Endothelial cell of umbilical vein (primary cell): ENCODE results near the gene TRABD2A. TPM values are rescaled to one million over a fixed set of nuclear protein-coding genes. Genes with fewer than 3 reads are reported as not detected.

Experiments used
- BruUV-seq: library from RNA; stranded (reverse); fragments of 400-500 nt; replicated peaks from 2 replicates; lab custom pipeline; 2021; lab: Mats Ljungman, UMichigan
- CTCF ChIA-PET: fragments of 300-600, 350-600 bp; sonication (Branson Sonifier 250); formaldehyde crosslinking; loops from one replicate; lab custom pipeline; 2021; ENCODE audit warnings: antibody characterized with exemption, inconsistent platforms; lab: Charles Lee
- POLR2A ChIA-PET: fragments of 300-600, 350-600 bp; sonication (Branson Sonifier 250); formaldehyde crosslinking; loops from one replicate; lab custom pipeline; 2021; ENCODE audit warnings: antibody characterized with exemption, inconsistent platforms; lab: Charles Lee
- DNase-seq: peaks from one replicate; pipeline ENCODE4 v3.0.0-alpha.2; 2011; ENCODE audit warnings: low read depth, low spot score
- FAIRE-seq: peaks from 2 replicates; lab custom pipeline; 2011; peaks lifted over from hg19 to GRCh38; lab: Jason Lieb, UNC
- H2AFZ ChIP-seq: 2 replicates; pipeline ENCODE4 v1.6.0; 2012; ENCODE audit warnings: low read depth, low read length, control low read depth, inconsistent platforms
- H3K27ac ChIP-seq: 2 replicates; pipeline ENCODE4 v1.5.1; 2011; ENCODE audit warnings: low read depth, mild to moderate bottlenecking, control low read depth, low read length, moderate library complexity; ENCODE audit not compliant: insufficient read depth
- H3K27me3 ChIP-seq, 2 experiments: 2 replicates each; pipeline versions ENCODE4 v1.6.0 to v1.6.1; 2011; ENCODE audit warnings: low read length in 2 of 2, mixed read lengths in 1 of 2; ENCODE audit not compliant: control insufficient read depth in 2 of 2, insufficient read depth in 2 of 2
- H3K36me3 ChIP-seq, 2 experiments: 2 replicates in 1 of 2; 3 replicates in 1 of 2; pipeline ENCODE4 v1.5.1; 2011; ENCODE audit warnings: low read length in 2 of 2, mild to moderate bottlenecking in 1 of 2, moderate library complexity in 1 of 2; ENCODE audit not compliant: control insufficient read depth in 2 of 2, insufficient read depth in 2 of 2; ENCODE audit errors: extremely low read depth in 1 of 2
- H3K4me1 ChIP-seq: 3 replicates; pipeline ENCODE4 v1.5.1; 2011; ENCODE audit warnings: mild to moderate bottlenecking, low read length; ENCODE audit not compliant: control insufficient read depth, insufficient read depth; ENCODE audit errors: extremely low read depth
- H3K4me2 ChIP-seq: 2 replicates; pipeline ENCODE4 v1.6.1; 2011; ENCODE audit warnings: low read length, control low read depth, mixed read lengths; ENCODE audit not compliant: insufficient read depth
- H3K4me3 ChIP-seq, 3 experiments: fragments of 200-600 bp in 1 of 3; sonication (generic), shearing (Covaris generic) in 1 of 3; replicated peaks in 1 of 3; 2 replicates each; pipeline ENCODE4 v1.5.1; 2011 to 2016; ENCODE audit warnings: control low read depth in 3 of 3, low read length in 3 of 3, mild to moderate bottlenecking in 2 of 3, inconsistent platforms in 1 of 3, low read depth in 1 of 3, moderate library complexity in 1 of 3; ENCODE audit not compliant: insufficient read depth in 1 of 3
- H3K79me2 ChIP-seq: 2 replicates; pipeline ENCODE4 v1.6.0; 2012; ENCODE audit warnings: low read length, inconsistent platforms; ENCODE audit not compliant: control insufficient read depth, insufficient read depth
- H3K9ac ChIP-seq: replicated peaks from 2 replicates; pipeline ENCODE3; 2011; ENCODE audit warnings: low read length, control low read depth; ENCODE audit not compliant: insufficient read depth; ENCODE audit errors: extremely low read depth
- H3K9me1 ChIP-seq: replicated peaks from 3 replicates; pipeline ENCODE4 v1.6.0; 2011; ENCODE audit warnings: mild to moderate bottlenecking, low read length; ENCODE audit not compliant: control insufficient read depth, insufficient read depth; ENCODE audit errors: extremely low read depth
- H3K9me3 ChIP-seq: replicated peaks from 2 replicates; pipeline ENCODE4 v1.5.1; 2012; ENCODE audit warnings: low read length, inconsistent platforms; ENCODE audit not compliant: control insufficient read depth, insufficient read depth
- H4K20me1 ChIP-seq: replicated peaks from 2 replicates; pipeline ENCODE3; 2011; ENCODE audit warnings: mild to moderate bottlenecking, low read length; ENCODE audit not compliant: control insufficient read depth, insufficient read depth; ENCODE audit errors: extremely low read depth
- EZH2 ChIP-seq: IDR thresholded peaks from 2 replicates; pipeline ENCODE4 v1.6.1; 2012; ENCODE audit warnings: borderline replicate concordance, low read depth, mild to moderate bottlenecking, moderate library complexity, low read length, inconsistent platforms; ENCODE audit not compliant: severe bottlenecking
- FOS ChIP-seq: IDR thresholded peaks from 2 replicates; pipeline ENCODE4 v1.6.1; 2011; ENCODE audit warnings: mild to moderate bottlenecking, low read length, moderate library complexity, borderline replicate concordance; ENCODE audit not compliant: insufficient read depth
- GATA2 ChIP-seq: IDR thresholded peaks from 2 replicates; pipeline ENCODE4 v1.7.0; 2011; ENCODE audit warnings: low read depth, mild to moderate bottlenecking, moderate library complexity, mixed read lengths, low read length; ENCODE audit not compliant: insufficient read length, insufficient read depth
- JUN ChIP-seq: IDR thresholded peaks from 2 replicates; pipeline ENCODE4 v1.6.1; 2011; ENCODE audit warnings: borderline replicate concordance, low read depth; ENCODE audit not compliant: insufficient read length, insufficient read depth
- MYC ChIP-seq: IDR thresholded peaks from one replicate; pipeline ENCODE4 v1.6.1; 2011; ENCODE audit warnings: mild to moderate bottlenecking, low read depth, low read length
- POLR2A ChIP-seq: IDR thresholded peaks from 2 replicates; pipeline ENCODE4 v1.6.1; 2012; ENCODE audit warnings: low read depth, mild to moderate bottlenecking, control low read depth, low read length
- POLR2AphosphoS5 ChIP-seq: IDR thresholded peaks from 2 replicates; pipeline ENCODE4 v1.6.1; 2012; ENCODE audit warnings: low read depth, mild to moderate bottlenecking, control low read depth, low read length, moderate library complexity; ENCODE audit not compliant: insufficient read depth
- dilution Hi-C: fragments of 300-500 bp; cut with MboI; formaldehyde crosslinking; loops from one replicate; pipeline ENCODE4 v1.15.0; 2019; ENCODE audit warnings: low sequenced_read_pairs; ENCODE audit not compliant: extremely low pct_ligation_motif_present
- intact Hi-C: fragments of 100-400 bp; cut with micrococcal nuclease; formaldehyde crosslinking; loops from one replicate; pipeline ENCODE4 v1.10.0; 2022
- polyA plus RNA-seq, 4 experiments: library from polyadenylated mRNA; depleted of rRNA in 3 of 4; stranded (reverse) in 3 of 4; unstranded in 1 of 4; fragments of >200 nt; gene quantifications; 2 replicates each; pipeline versions ENCODE4 v1.2.1 to v1.2.3, GENCODE V29; 2011 to 2012; ENCODE audit warnings: missing spikeins in 1 of 4
- total RNA-seq: library from RNA; stranded (reverse); gene quantifications from 2 replicates; pipeline ENCODE4 v1.2.3, GENCODE V29; 2021
- TF ChIP-seq, protein P1 (sequence below): IDR thresholded peaks from 2 replicates; pipeline ENCODE4 v1.6.1; 2011; ENCODE audit not compliant: insufficient read depth, insufficient read length
- TF ChIP-seq, protein P2 (sequence below), 2 donors: IDR thresholded peaks; 1 replicate in 1 of 2; 2 replicates in 1 of 2; pipeline ENCODE4 v1.5.1; 2011; ENCODE audit warnings: low read length in 2 of 2, mild to moderate bottlenecking in 2 of 2, moderate library complexity in 2 of 2, control low read depth in 1 of 2, inconsistent platforms in 1 of 2, low read depth in 1 of 2; ENCODE audit not compliant: insufficient read depth in 1 of 2; ENCODE audit errors: extremely low read depth in 1 of 2

TRABD2A gene
- total and polyA plus RNA-seq, 2 donors (not counting 3 experiments of a cell fraction or from before 2014, with no cell fraction given) = 1.0 to 1.8 TPM

DNA sequence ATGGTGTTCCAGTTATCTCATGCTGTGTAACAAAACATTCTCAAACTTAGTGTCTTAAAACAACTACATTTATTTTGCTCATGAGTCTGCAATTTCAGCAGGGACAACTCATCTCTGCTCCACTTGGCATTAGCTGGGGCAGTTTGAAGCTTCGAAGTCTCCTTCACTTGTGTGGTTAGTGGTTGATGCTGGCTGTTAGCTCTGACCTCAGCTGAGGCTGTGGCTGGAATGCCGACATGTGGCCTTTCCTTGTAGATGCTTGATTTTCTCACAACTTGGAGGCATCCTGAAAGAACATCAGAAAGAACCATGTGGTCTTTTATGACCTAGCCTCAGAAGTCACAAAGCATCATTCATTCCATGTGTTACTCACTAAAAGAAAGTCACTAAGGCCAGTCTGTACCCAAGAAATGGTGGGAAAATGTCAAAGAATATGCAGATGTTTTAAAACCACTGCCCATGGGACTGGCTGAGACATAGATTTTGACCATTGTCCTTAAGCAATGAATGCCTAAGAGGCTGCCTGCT, 20.8 kb upstream of the TRABD2A start:
- no peak overlapping the region for H3K27ac ChIP-seq

More for the DNA sequence above, 20.8 kb upstream of the TRABD2A start:
- H3K4me3 ChIP-seq = no peak overlapping the region
- peaks cover 15% of the 10 kb centered on the region for H3K4me1 ChIP-seq
- H3K4me2 ChIP-seq = no peak overlapping the region
- H3K36me3 ChIP-seq = no peaks in the 10 kb centered on the region
- TF ChIP-seq FOS = no peak
- no peak for TF ChIP-seq JUN
- TF ChIP-seq GATA2 = no peak
- TF ChIP-seq POLR2AphosphoS5 = no peak
- TF ChIP-seq POLR2A = no peak
- TF ChIP-seq EZH2 = no peak
- TF ChIP-seq MYC = no peak
- TF ChIP-seq, protein P1, sequence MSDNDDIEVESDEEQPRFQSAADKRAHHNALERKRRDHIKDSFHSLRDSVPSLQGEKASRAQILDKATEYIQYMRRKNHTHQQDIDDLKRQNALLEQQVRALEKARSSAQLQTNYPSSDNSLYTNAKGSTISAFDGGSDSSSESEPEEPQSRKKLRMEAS = no peak
- TF ChIP-seq, protein P2, sequence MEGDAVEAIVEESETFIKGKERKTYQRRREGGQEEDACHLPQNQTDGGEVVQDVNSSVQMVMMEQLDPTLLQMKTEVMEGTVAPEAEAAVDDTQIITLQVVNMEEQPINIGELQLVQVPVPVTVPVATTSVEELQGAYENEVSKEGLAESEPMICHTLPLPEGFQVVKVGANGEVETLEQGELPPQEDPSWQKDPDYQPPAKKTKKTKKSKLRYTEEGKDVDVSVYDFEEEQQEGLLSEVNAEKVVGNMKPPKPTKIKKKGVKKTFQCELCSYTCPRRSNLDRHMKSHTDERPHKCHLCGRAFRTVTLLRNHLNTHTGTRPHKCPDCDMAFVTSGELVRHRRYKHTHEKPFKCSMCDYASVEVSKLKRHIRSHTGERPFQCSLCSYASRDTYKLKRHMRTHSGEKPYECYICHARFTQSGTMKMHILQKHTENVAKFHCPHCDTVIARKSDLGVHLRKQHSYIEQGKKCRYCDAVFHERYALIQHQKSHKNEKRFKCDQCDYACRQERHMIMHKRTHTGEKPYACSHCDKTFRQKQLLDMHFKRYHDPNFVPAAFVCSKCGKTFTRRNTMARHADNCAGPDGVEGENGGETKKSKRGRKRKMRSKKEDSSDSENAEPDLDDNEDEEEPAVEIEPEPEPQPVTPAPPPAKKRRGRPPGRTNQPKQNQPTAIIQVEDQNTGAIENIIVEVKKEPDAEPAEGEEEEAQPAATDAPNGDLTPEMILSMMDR (IDR thresholded peaks at IDR 0.05; ENCODE audit: extremely low read depth in 1 of 2, insufficient read depth in 1 of 2, low read depth in 1 of 2, low read length in 2 of 2) = no peak
- H3K9ac ChIP-seq = no peak overlapping the region
- FAIRE-seq (no peak), DNase-seq (no peak)
- H3K27me3 ChIP-seq = no peaks in the 10 kb centered on the region
- intact Hi-C loops = no loop called here
- peaks cover 12% of the 10 kb centered on the region for H3K79me2 ChIP-seq
- no peaks in the 10 kb centered on the region for H3K9me3 ChIP-seq
- dilution Hi-C loops = no loop called here
- no peaks in the 10 kb centered on the region for H3K9me1 ChIP-seq
- no peaks in the 10 kb centered on the region for H4K20me1 ChIP-seq
- ChIA-PET POLR2A (no interaction called here), CTCF (interaction anchor here (1.1 to 1.5 kb wide), 3 partner anchors 19 to 25 kb away, joined by 3 to 4 read pairs (median 3); no protein-coding TSS in a partner anchor)
- BruUV-seq = no TSS peak
- H2AFZ ChIP-seq = no peak overlapping the region
